ENCODE measurements around the gene ACAD11.

ACAD11 gene

DNA sequence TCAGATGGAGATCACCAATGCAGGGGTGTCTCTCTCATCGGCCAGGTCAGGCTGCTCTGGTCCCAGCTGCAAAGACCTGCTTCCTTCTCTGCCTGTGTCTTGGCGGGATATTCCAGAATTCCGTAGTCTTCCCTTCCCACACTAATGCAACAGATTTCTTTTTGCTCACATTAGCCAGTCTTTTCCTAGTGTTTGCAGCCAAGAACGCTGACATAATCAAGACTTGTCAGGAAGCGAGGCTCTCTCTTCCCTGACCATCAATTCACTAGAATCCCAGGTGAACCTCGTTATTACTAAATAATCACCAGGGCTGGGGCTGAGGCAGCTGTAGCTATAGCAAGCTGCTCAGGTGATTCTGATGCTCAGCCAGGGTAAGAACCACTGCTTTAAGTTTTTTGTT lies 105.8 kb downstream of the ACAD11 start:
- peaks cover 7 to 15% of the 10 kb centered on the region in 2 donors for H3K4me1 ChIP-seq (ENCODE audit: control insufficient read depth in 1 of 2, insufficient read depth in 2 of 2, low read length in 2 of 2)
- no peak overlapping the region for H3K27ac ChIP-seq (ENCODE audit: low read length)

DNA sequence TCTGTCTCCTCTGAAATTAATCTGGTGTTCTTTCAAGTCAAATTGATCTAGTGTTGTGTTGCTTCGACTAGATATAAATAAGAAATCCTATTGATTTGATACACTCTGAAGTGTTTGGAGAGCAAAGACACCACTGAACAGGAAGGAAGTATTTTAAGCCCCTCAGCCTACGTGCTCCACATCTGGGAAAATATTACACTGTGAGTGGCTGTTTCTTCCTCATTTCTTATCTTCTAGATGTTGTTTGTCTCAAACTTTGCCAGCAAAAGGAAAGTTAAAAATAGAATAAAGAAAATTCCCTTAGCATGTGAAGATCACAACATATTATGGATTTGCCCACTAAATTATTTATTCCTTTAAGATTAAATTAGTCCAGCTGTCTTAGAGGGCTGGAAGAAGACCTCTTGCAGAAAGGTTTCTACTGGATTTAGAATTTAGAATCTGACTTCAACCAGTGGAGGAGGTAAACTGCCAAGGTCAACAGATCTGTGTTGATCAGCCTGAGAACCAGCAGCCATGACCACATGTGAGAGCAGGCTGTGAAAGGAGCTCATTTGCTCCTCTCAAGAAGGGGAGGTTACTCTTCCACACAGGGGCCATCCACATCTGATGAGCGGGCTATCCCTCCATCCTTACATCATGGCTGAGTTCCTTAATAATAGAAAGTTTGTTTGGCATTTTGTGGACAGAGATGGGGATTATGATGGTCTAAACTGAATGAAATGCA lies 108.9 kb downstream of the ACAD11 start:
- H3K36me3 ChIP-seq (ENCODE audit: control insufficient read depth in 1 of 2, insufficient read depth in 2 of 2, low read length in 2 of 2), result no peaks in the 10 kb centered on the region
- no peak overlapping the region for H3K27ac ChIP-seq (ENCODE audit: low read length)
- H3K27me3 ChIP-seq (ENCODE audit: low read depth, low read length), result no peaks in the 10 kb centered on the region
- no peak overlapping the region for H3K4me3 ChIP-seq (ENCODE audit: low read depth in 1 of 2, low read length in 2 of 2)
- H3K4me1 ChIP-seq (ENCODE audit: control insufficient read depth in 1 of 2, insufficient read depth in 2 of 2, low read length in 2 of 2), result peaks cover 7 to 15% of the 10 kb centered on the region in 2 donors
- no peaks in the 10 kb centered on the region for H3K9me3 ChIP-seq (ENCODE audit: control insufficient read depth in 1 of 2, low read length in 2 of 2)

More for the DNA sequence above, 105.8 kb downstream of the ACAD11 start:
- Histone ChIP-seq H3K36me3 (ENCODE audit: control insufficient read depth in 1 of 2, insufficient read depth in 2 of 2, low read length in 2 of 2) (peaks cover 5 to 7% of the 10 kb centered on the region in 2 donors), H3K27me3 (ENCODE audit: low read depth, low read length) (no peaks in the 10 kb centered on the region), H3K4me3 (ENCODE audit: low read depth in 1 of 2, low read length in 2 of 2) (no peak overlapping the region), H3K9me3 (ENCODE audit: control insufficient read depth in 1 of 2, low read length in 2 of 2) (no peaks in the 10 kb centered on the region)

DNA sequence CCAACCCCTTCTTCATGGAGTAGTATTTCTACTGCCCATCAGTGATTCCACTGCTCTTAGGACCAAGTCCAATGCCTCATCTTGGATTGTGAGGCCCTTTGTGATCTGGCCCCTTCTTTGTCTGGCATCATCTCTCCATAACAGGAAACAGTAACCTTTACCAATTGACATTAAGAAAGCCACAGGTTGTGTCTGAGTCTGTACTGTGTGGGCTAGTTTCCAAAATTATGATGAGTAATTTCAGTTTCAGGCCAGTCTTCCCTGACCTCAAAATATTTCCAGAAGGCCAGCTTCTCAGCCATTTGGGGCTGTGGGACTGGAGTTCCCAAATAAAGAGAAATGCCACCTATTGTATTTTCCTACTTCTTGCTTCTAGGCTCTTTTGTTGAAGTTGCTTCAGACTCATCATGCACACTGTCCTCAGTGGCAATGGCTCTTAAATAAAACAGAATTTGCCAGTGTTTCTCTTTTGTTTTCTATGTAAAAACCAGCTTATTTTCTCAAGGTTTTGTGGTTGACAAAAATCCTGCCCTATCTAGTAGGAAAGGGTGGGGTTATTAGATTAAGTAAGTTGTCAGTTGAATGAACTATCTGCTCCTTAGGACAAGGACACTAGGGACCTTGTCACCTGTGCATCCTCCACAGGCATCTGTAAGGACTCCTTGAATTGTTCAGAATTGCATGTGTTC lies 109.6 kb downstream of the ACAD11 start:
- no peaks in the 10 kb centered on the region for H3K36me3 ChIP-seq (ENCODE audit: control insufficient read depth in 1 of 2, insufficient read depth in 2 of 2, low read length in 2 of 2)
- no peak overlapping the region for H3K4me3 ChIP-seq (ENCODE audit: low read depth in 1 of 2, low read length in 2 of 2)
- H3K9me3 ChIP-seq (ENCODE audit: control insufficient read depth in 1 of 2, low read length in 2 of 2), result no peaks in the 10 kb centered on the region
- H3K27me3 ChIP-seq (ENCODE audit: low read depth, low read length), result no peaks in the 10 kb centered on the region
- peaks cover 7 to 14% of the 10 kb centered on the region in 2 donors for H3K4me1 ChIP-seq (ENCODE audit: control insufficient read depth in 1 of 2, insufficient read depth in 2 of 2, low read length in 2 of 2)
- no peak overlapping the region for H3K27ac ChIP-seq (ENCODE audit: low read length)

DNA sequence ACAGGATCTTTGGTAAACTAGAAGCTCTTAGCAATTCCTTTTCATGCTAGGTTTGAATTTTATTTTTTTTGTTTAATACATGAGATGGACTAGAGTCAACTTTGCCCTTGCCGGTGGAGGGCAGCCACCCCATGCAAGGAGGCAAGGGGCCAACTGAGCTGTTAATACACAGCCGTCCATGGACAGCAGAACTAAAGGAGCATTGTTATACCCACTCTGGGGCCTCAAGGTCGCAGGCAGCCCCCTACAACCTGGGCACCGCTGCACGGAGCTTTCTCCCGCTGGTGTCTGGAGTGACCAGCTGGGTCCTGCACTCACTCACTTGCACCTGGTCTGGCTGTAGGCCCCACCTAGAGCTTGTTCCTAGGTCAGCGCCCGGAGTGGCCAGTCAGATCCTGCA lies 110.4 kb downstream of the ACAD11 start:
- Histone ChIP-seq H3K36me3 (ENCODE audit: control insufficient read depth in 1 of 2, insufficient read depth in 2 of 2, low read length in 2 of 2) (no peaks in the 10 kb centered on the region), H3K9me3 (ENCODE audit: control insufficient read depth in 1 of 2, low read length in 2 of 2) (no peaks in the 10 kb centered on the region), H3K27ac (ENCODE audit: low read length) (no peak overlapping the region), H3K4me3 (ENCODE audit: low read depth in 1 of 2, low read length in 2 of 2) (no peak overlapping the region), H3K4me1 (ENCODE audit: control insufficient read depth in 1 of 2, insufficient read depth in 2 of 2, low read length in 2 of 2) (peaks cover 6 to 7% of the 10 kb centered on the region in 2 donors), H3K27me3 (ENCODE audit: low read depth, low read length) (no peaks in the 10 kb centered on the region)

DNA sequence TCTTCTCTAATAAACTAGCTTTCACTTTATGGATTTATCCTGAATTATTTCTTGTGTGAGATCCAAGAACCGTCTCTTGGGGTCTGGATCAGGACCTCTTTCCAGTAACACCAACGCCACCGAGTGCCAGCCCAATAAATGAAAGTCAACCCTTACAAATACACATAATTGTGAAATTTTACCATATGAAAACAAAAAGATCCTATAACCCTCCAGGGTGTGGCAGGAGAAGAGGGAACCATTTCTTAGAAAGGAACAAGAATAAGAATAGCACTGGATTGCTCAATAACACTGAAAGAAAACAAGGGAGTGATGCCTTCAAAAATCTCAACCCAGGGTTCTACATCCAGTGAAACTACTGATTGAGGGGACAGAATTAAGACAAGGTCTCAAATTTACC lies 114.1 kb downstream of the ACAD11 start:
- Histone ChIP-seq H3K9me3 (ENCODE audit: control insufficient read depth in 1 of 2, low read length in 2 of 2) (no peaks in the 10 kb centered on the region), H3K27me3 (ENCODE audit: low read depth, low read length) (no peaks in the 10 kb centered on the region), H3K4me3 (ENCODE audit: low read depth in 1 of 2, low read length in 2 of 2) (no peak overlapping the region), H3K4me1 (ENCODE audit: control insufficient read depth in 1 of 2, insufficient read depth in 2 of 2, low read length in 2 of 2) (peaks cover 2 to 10% of the 10 kb centered on the region in 2 donors), H3K27ac (ENCODE audit: low read length) (no peak overlapping the region), H3K36me3 (ENCODE audit: control insufficient read depth in 1 of 2, insufficient read depth in 2 of 2, low read length in 2 of 2) (peaks cover 0 to 15% of the 10 kb centered on the region in 2 donors)

DNA sequence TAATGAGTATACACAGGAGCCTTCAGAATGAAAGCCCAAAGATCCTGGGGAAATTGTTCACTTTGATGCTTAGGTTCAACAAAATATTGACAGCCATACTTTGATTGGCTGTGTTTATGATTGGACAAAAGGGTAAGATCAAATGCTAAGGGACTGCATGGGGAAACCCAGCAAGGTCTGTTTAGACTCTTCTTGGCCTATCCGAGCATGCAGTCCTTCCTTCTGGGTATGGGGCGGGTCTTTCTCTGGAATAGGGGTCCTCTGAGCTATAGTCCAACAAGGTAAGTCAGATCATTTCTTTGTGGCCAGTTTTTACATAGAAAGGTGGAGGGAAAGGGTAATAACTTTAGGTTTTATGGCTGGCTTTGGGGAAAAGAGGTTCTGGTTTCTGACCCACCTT lies 115.5 kb downstream of the ACAD11 start:
- Histone ChIP-seq H3K27me3 (ENCODE audit: low read depth, low read length) (no peaks in the 10 kb centered on the region), H3K4me3 (ENCODE audit: low read depth in 1 of 2, low read length in 2 of 2) (no peak overlapping the region), H3K27ac (ENCODE audit: low read length) (no peak overlapping the region), H3K36me3 (ENCODE audit: control insufficient read depth in 1 of 2, insufficient read depth in 2 of 2, low read length in 2 of 2) (peaks cover 4 to 23% of the 10 kb centered on the region in 2 donors), H3K4me1 (ENCODE audit: control insufficient read depth in 1 of 2, insufficient read depth in 2 of 2, low read length in 2 of 2) (peaks cover 0 to 4% of the 10 kb centered on the region in 2 donors), H3K9me3 (ENCODE audit: control insufficient read depth in 1 of 2, low read length in 2 of 2) (no peaks in the 10 kb centered on the region)

DNA sequence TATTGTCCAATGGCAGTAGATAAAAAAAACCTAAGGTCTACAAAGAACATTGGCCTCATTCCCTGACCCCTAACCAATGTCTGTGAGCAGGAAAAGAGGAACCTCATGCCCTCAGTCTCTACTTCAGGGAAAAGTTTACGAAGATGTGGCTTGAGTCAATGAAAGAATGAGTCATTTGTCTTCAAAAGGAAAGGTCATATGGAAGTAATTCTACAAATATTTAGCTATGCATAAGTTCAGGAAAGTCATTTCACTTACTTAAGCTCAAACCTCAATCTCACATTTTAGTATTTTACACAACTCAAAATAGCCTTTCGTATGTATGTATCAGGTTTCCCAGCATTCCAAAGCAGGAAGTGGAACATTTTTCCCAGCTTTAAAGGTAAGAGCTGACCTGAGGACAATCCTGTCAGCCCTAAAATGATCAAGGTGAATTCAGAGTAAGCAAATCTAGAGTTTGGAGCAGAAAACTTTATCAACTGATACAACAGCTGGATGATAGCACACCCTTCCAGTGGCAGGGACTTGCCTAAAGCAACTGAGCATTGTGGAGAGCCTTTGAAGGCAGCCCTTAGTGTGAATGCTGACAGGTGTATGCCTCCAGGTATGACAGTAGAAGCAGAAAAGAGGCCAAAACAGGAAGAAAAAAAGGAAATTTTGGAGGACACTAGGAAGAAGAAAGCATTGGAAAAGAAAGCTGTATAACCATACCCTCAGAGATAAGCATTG lies 116.4 kb downstream of the ACAD11 start:
- Histone ChIP-seq H3K4me3 (ENCODE audit: low read depth in 1 of 2, low read length in 2 of 2) (no peak overlapping the region), H3K4me1 (ENCODE audit: control insufficient read depth in 1 of 2, insufficient read depth in 2 of 2, low read length in 2 of 2) (peaks cover 0 to 4% of the 10 kb centered on the region in 2 donors), H3K9me3 (ENCODE audit: control insufficient read depth in 1 of 2, low read length in 2 of 2) (no peaks in the 10 kb centered on the region), H3K27me3 (ENCODE audit: low read depth, low read length) (no peaks in the 10 kb centered on the region), H3K36me3 (ENCODE audit: control insufficient read depth in 1 of 2, insufficient read depth in 2 of 2, low read length in 2 of 2) (peaks cover 10 to 23% of the 10 kb centered on the region in 2 donors), H3K27ac (ENCODE audit: low read length) (no peak overlapping the region)

DNA sequence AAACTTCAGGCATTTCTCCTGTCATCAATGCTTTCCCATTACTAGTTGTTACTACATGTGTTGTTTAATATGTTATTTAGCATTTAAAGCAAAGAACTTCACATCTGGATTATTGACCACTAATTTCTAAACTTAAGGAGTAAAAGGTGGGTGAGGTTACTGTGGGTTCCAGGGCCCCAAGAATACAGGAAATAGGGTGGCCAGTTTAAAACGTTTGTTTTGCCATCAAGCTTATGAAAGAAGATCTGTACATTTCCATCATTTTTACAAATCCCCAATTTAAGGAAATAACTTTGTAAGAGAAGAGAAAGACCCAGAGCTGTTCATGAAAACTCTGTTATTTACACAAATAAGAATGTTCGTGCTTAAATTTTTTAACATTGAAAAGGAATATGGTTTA lies 117.0 kb downstream of the ACAD11 start:
- Histone ChIP-seq H3K9me3 (ENCODE audit: control insufficient read depth in 1 of 2, low read length in 2 of 2) (no peaks in the 10 kb centered on the region), H3K4me3 (ENCODE audit: low read depth in 1 of 2, low read length in 2 of 2) (no peak overlapping the region), H3K36me3 (ENCODE audit: control insufficient read depth in 1 of 2, insufficient read depth in 2 of 2, low read length in 2 of 2) (peaks cover 11 to 26% of the 10 kb centered on the region in 2 donors), H3K27me3 (ENCODE audit: low read depth, low read length) (no peaks in the 10 kb centered on the region), H3K27ac (ENCODE audit: low read length) (no peak overlapping the region), H3K4me1 (ENCODE audit: control insufficient read depth in 1 of 2, insufficient read depth in 2 of 2, low read length in 2 of 2) (peaks cover 0 to 4% of the 10 kb centered on the region in 2 donors)

DNA sequence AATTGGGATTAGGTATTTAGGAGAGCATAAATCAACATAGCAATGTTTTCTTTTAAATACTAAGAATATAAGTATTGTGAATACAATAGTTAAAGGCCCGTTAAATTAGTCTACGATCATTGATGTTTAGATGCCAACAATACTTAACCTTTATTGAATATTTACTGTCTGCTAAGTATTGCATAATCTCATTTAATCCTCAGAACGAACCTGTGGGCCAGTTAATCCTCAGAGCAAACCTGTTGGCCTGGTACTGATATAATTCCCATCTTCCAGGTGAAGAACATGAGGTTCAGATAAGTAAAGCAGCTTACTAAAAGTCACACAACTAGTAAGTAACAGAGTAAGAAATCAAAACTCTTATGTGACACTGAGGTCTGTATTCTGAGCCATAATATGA lies 119.9 kb downstream of the ACAD11 start:
- no peak overlapping the region for H3K4me3 ChIP-seq (ENCODE audit: low read depth in 1 of 2, low read length in 2 of 2)
- H3K4me1 ChIP-seq (ENCODE audit: control insufficient read depth in 1 of 2, insufficient read depth in 2 of 2, low read length in 2 of 2), result peaks cover 0 to 4% of the 10 kb centered on the region in 2 donors
- no peaks in the 10 kb centered on the region for H3K9me3 ChIP-seq (ENCODE audit: control insufficient read depth in 1 of 2, low read length in 2 of 2)
- H3K27me3 ChIP-seq (ENCODE audit: low read depth, low read length), result no peaks in the 10 kb centered on the region
- H3K27ac ChIP-seq (ENCODE audit: low read length), result no peak overlapping the region
- peaks cover 12 to 35% of the 10 kb centered on the region in 2 donors for H3K36me3 ChIP-seq (ENCODE audit: control insufficient read depth in 1 of 2, insufficient read depth in 2 of 2, low read length in 2 of 2)

DNA sequence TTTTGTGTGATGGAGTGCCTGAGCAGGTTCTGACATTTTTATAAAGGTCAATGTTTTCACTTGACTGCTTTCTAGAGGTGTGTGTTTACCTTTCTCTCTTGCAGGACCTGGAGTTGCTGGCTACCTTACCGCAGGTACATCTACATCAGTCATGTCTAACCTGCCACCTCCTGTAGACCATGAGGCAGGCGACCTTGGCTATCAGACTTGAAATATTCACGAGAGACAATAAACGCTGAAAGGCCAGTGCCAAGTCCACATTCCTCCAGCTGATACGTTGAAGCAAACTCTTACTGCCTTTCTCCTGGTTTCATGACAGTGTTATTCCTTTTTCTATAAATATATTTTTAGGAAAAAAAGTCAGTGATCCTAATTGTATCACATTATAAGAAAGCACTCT lies 121.5 kb downstream of the ACAD11 start:
- no peaks in the 10 kb centered on the region for H3K27me3 ChIP-seq (ENCODE audit: low read depth, low read length)
- no peak overlapping the region for H3K4me3 ChIP-seq (ENCODE audit: low read depth in 1 of 2, low read length in 2 of 2)
- H3K9me3 ChIP-seq (ENCODE audit: control insufficient read depth in 1 of 2, low read length in 2 of 2), result no peaks in the 10 kb centered on the region
- H3K36me3 ChIP-seq (ENCODE audit: control insufficient read depth in 1 of 2, insufficient read depth in 2 of 2, low read length in 2 of 2), result peaks cover 15 to 43% of the 10 kb centered on the region in 2 donors
- H3K27ac ChIP-seq (ENCODE audit: low read length), result no peak overlapping the region
- H3K4me1 ChIP-seq (ENCODE audit: control insufficient read depth in 1 of 2, insufficient read depth in 2 of 2, low read length in 2 of 2), result peaks cover 0 to under 1% of the 10 kb centered on the region in 2 donors

DNA sequence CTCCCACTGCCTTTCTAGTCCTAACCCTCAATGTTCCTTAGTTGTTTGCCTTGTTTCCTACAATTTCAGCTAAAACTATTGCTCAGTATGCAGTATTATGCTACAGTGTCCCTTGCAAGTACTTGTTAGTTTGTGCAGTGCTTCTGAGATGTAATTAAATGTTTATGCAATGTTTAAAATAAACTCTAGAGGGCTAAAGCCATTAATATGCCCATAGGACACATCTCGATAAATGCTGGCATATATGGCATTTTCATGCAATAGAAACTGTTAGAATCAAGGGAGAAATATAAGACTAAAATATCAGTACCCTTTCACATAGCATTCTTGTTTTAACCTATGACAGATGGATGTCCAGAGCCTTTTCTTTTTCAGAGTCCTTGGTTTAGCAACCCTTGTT lies 122.3 kb downstream of the ACAD11 start:
- H3K4me1 ChIP-seq (ENCODE audit: control insufficient read depth in 1 of 2, insufficient read depth in 2 of 2, low read length in 2 of 2), result no peaks in the 10 kb centered on the region
- H3K36me3 ChIP-seq (ENCODE audit: control insufficient read depth in 1 of 2, insufficient read depth in 2 of 2, low read length in 2 of 2), result peaks cover 15 to 43% of the 10 kb centered on the region in 2 donors
- no peak overlapping the region for H3K4me3 ChIP-seq (ENCODE audit: low read depth in 1 of 2, low read length in 2 of 2)
- H3K27ac ChIP-seq (ENCODE audit: low read length), result no peak overlapping the region
- no peaks in the 10 kb centered on the region for H3K9me3 ChIP-seq (ENCODE audit: control insufficient read depth in 1 of 2, low read length in 2 of 2)
- no peaks in the 10 kb centered on the region for H3K27me3 ChIP-seq (ENCODE audit: low read depth, low read length)

Measured in muscle layer of duodenum (tissue), 2 donors.